H9 (cell line): ENCODE results near the gene DYNC1I2. TPM values are rescaled to one million over a fixed set of nuclear protein-coding genes. Genes with fewer than 3 reads are reported as not detected.

Experiments used
- DNase-seq: peaks from one replicate; pipeline ENCODE4 v3.0.0-alpha.2; 2017
- H2AFZ ChIP-seq: one replicate; pipeline ENCODE4 v1.6.1; 2013; ENCODE audit warnings: mild to moderate bottlenecking, low read length, control low read depth, moderate library complexity
- H2AK5ac ChIP-seq: 2 replicates; pipeline ENCODE4 v1.6.1; 2013; ENCODE audit warnings: low read length, control low read depth, mixed read lengths; ENCODE audit not compliant: insufficient read length
- H2BK120ac ChIP-seq: one replicate; pipeline ENCODE4 v1.6.1; 2013; ENCODE audit warnings: low read depth, mild to moderate bottlenecking, low read length, control low read depth, inconsistent platforms; ENCODE audit not compliant: poor library complexity, severe bottlenecking
- H2BK12ac ChIP-seq: 2 replicates; pipeline ENCODE4 v1.6.1; 2013; ENCODE audit warnings: low read length, control low read depth, mixed read lengths, low read depth; ENCODE audit not compliant: insufficient read length
- H2BK15ac ChIP-seq: 2 replicates; pipeline ENCODE4 v1.6.1; 2013; ENCODE audit warnings: low read depth, low read length, control low read depth
- H2BK20ac ChIP-seq: one replicate; pipeline ENCODE4 v1.6.1; 2013; ENCODE audit warnings: low read depth, mild to moderate bottlenecking, low read length, control low read depth, inconsistent platforms; ENCODE audit not compliant: poor library complexity, severe bottlenecking
- H2BK5ac ChIP-seq: 2 replicates; pipeline ENCODE4 v1.6.1; 2013; ENCODE audit warnings: low read length, control low read depth, mixed read lengths; ENCODE audit not compliant: insufficient read length
- H3K14ac ChIP-seq: 2 replicates; pipeline ENCODE4 v1.6.1; 2013; ENCODE audit warnings: low read length, control low read depth; ENCODE audit not compliant: insufficient read depth
- H3K18ac ChIP-seq: 2 replicates; pipeline ENCODE4 v1.6.1; 2013; ENCODE audit warnings: low read depth, mild to moderate bottlenecking, mixed read lengths, low read length, control low read depth; ENCODE audit not compliant: insufficient read length
- H3K23ac ChIP-seq: 2 replicates; pipeline ENCODE4 v1.6.1; 2013; ENCODE audit warnings: low read length, control low read depth, mixed read lengths, low read depth; ENCODE audit not compliant: insufficient read length
- H3K23me2 ChIP-seq: 2 replicates; pipeline ENCODE4 v1.6.1; 2013; ENCODE audit warnings: low read depth, mild to moderate bottlenecking, mixed read lengths, low read length, control low read depth; ENCODE audit not compliant: insufficient read length, poor library complexity, severe bottlenecking
- H3K27ac ChIP-seq: 2 replicates; pipeline ENCODE4 v1.5.1; 2013; ENCODE audit warnings: low read length, control low read depth, mixed read lengths, low read depth; ENCODE audit not compliant: insufficient read length
- H3K27me3 ChIP-seq: 2 replicates; pipeline ENCODE4 v1.6.1; 2013; ENCODE audit warnings: low read length, control low read depth, inconsistent platforms; ENCODE audit not compliant: insufficient read depth
- H3K4ac ChIP-seq: 2 replicates; pipeline ENCODE4 v1.6.1; 2013; ENCODE audit warnings: low read depth, mild to moderate bottlenecking, control low read depth, inconsistent platforms, low read length, moderate library complexity
- H3K4me1 ChIP-seq: 2 replicates; pipeline ENCODE4 v1.6.1; 2013; ENCODE audit warnings: low read length, control low read depth, inconsistent platforms; ENCODE audit not compliant: insufficient read depth
- H3K4me2 ChIP-seq: 2 replicates; pipeline ENCODE4 v1.6.1; 2013; ENCODE audit warnings: low read length, control low read depth, mixed read lengths; ENCODE audit not compliant: insufficient read length, insufficient read depth
- H3K56ac ChIP-seq: 2 replicates; pipeline ENCODE4 v1.6.1; 2013; ENCODE audit warnings: low read depth, mild to moderate bottlenecking, mixed read lengths, low read length, control low read depth; ENCODE audit not compliant: insufficient read length
- H3K79me1 ChIP-seq: 2 replicates; pipeline ENCODE4 v1.6.1; 2013; ENCODE audit warnings: low read depth, mild to moderate bottlenecking, moderate library complexity, low read length, control low read depth, inconsistent platforms; ENCODE audit not compliant: insufficient read depth, poor library complexity, severe bottlenecking
- H3K79me2 ChIP-seq: 2 replicates; pipeline ENCODE4 v1.6.1; 2013; ENCODE audit warnings: low read length, control low read depth, inconsistent platforms; ENCODE audit not compliant: insufficient read depth
- H3K9ac ChIP-seq: 2 replicates; pipeline ENCODE4 v1.6.1; 2013; ENCODE audit warnings: low read length, control low read depth, mixed read lengths; ENCODE audit not compliant: insufficient read length; ENCODE audit errors: extremely low read depth
- H3K9me3 ChIP-seq: one replicate; pipeline ENCODE4 v1.6.1; 2013; ENCODE audit warnings: low read depth, low read length, inconsistent platforms; ENCODE audit not compliant: control insufficient read depth
- H3T11ph ChIP-seq: one replicate; pipeline ENCODE4 v1.6.1; 2013; ENCODE audit warnings: mild to moderate bottlenecking, low read length, control low read depth, inconsistent platforms
- H4K20me1 ChIP-seq: one replicate; pipeline ENCODE4 v1.6.1; 2013; ENCODE audit not compliant: control insufficient read depth, insufficient read length, insufficient read depth
- H4K5ac ChIP-seq: 2 replicates; pipeline ENCODE4 v1.6.1; 2013; ENCODE audit warnings: low read depth, mild to moderate bottlenecking, mixed read lengths, low read length, control low read depth; ENCODE audit not compliant: insufficient read length
- H4K8ac ChIP-seq: replicated peaks from 2 replicates; pipeline ENCODE4 v1.6.1; 2013; ENCODE audit warnings: low read length, control low read depth, mixed read lengths, low read depth; ENCODE audit not compliant: insufficient read length
- H4K91ac ChIP-seq: 2 replicates; pipeline ENCODE4 v1.6.1; 2013; ENCODE audit warnings: low read depth, mild to moderate bottlenecking, moderate library complexity, mixed read lengths, low read length, control low read depth; ENCODE audit not compliant: insufficient read length
- H3K27ac Mint-ChIP-seq, 3 experiments: 2 replicates in 2 of 3; 3 replicates in 1 of 3; pipeline ENCODE4 v1.8.0; 2020 to 2021; ENCODE audit warnings: mixed read lengths in 3 of 3, mild to moderate bottlenecking in 1 of 3, moderate library complexity in 1 of 3
- H3K27me3 Mint-ChIP-seq: 2 replicates; pipeline ENCODE4 v1.8.0; 2021; ENCODE audit warnings: low read depth, mild to moderate bottlenecking, moderate library complexity, mixed read lengths
- H3K36me3 Mint-ChIP-seq, 3 experiments: 2 replicates in 2 of 3; 3 replicates in 1 of 3; pipeline ENCODE4 v1.8.0; 2020 to 2021; ENCODE audit warnings: low read depth in 3 of 3, mixed read lengths in 3 of 3; ENCODE audit not compliant: insufficient read depth in 1 of 3
- H3K4me1 Mint-ChIP-seq, 2 experiments: 2 replicates each; pipeline ENCODE4 v1.8.0; 2020; ENCODE audit warnings: mixed read lengths in 2 of 2
- H3K4me3 Mint-ChIP-seq, 2 experiments: 2 replicates in 1 of 2; 3 replicates in 1 of 2; pipeline ENCODE4 v1.8.0; 2020 to 2021; ENCODE audit warnings: mild to moderate bottlenecking in 2 of 2, mixed read lengths in 2 of 2, moderate library complexity in 1 of 2
- H3K9me3 Mint-ChIP-seq, 2 experiments: 2 replicates in 1 of 2; 3 replicates in 1 of 2; pipeline ENCODE4 v1.8.0; 2020; ENCODE audit warnings: mild to moderate bottlenecking in 2 of 2, mixed read lengths in 2 of 2, moderate library complexity in 1 of 2
- WGBS: extraction: QIAGEN DNeasy Blood & Tissue Kit; methylation state at CpG from one replicate; pipeline ENCODE4 v1.1.7; 2013; ENCODE audit warnings: missing lambda C conversion rate, low lambda C conversion rate, mixed read lengths; ENCODE audit not compliant: insufficient read length; ENCODE audit errors: extremely low coverage; 5-methylcytosine and 5-hydroxymethylcytosine counted together
- total RNA-seq: library from RNA; stranded (reverse); gene quantifications from 2 replicates; pipeline ENCODE4 v1.2.1, GENCODE V29; 2021
- TF ChIP-seq, protein P1 (sequence below): fragments of 200-600 bp; sonication (generic); conservative IDR thresholded peaks from 3 replicates; pipeline ENCODE4 v1.8.0; 2021; ENCODE audit warnings: antibody characterized with exemption, mild to moderate bottlenecking

The DYNC1I2 gene
- total RNA-seq, 1 experiment from 2014 or later: 73.4 TPM

DNA sequence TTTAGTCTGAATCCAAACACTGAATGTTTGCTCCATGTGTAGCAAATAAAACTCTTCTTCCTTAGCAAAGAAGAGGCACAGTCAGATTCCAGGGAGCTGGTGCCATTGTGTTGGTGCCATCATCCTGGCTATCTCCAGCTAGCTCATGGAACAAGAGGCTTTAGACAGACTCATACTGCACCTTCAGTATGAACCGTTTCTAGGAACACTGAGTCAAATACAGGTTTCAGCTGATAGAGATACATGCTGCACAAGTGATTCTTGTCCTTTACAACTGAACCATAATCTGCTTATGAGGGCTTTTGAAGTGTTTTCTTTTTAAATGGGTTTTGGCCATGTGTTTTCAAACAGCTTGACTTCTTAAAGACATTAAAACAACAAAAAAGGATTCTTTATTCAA is 57.9 kb downstream of the DYNC1I2 start:
- Histone ChIP-seq H3K9me3 (no peaks in the 10 kb centered on the region), H3K27ac (no peak overlapping the region), H4K20me1 (no peaks in the 10 kb centered on the region), H3K23ac (no peak overlapping the region), H2BK120ac (no peak overlapping the region), H2BK12ac (no peak overlapping the region), H4K8ac (no peak overlapping the region), H4K5ac (no peak overlapping the region), H3K14ac (no peak overlapping the region), H3K56ac (no peak overlapping the region), H3K4me1 (no peaks in the 10 kb centered on the region), H2AK5ac (no peak overlapping the region), H3K79me2 (no peaks in the 10 kb centered on the region), H3K79me1 (no peaks in the 10 kb centered on the region), H3K4ac (no peak overlapping the region), H2BK20ac (no peak overlapping the region), H2BK5ac (no peak overlapping the region), H3T11ph (no peak overlapping the region), H2AFZ (no peak overlapping the region), H3K4me2 (no peak overlapping the region), H3K9ac (no peak overlapping the region), H3K23me2 (no peaks in the 10 kb centered on the region), H3K27me3 (no peaks in the 10 kb centered on the region), H3K18ac (no peak overlapping the region), H2BK15ac (no peak overlapping the region), H4K91ac (no peak overlapping the region)
- no peak for DNase-seq
- Mint-ChIP-seq H3K27ac (no peak overlapping the region), H3K36me3 (peaks cover 0 to 35% (median 23%) of the 10 kb centered on the region in 3 experiments; a peak in 5 of 7 replicates), H3K27me3 (no peaks in the 10 kb centered on the region), H3K4me1 (no peaks in the 10 kb centered on the region), H3K4me3 (no peak overlapping the region), H3K9me3 (no peaks in the 10 kb centered on the region)
- TF ChIP-seq, protein P1, sequence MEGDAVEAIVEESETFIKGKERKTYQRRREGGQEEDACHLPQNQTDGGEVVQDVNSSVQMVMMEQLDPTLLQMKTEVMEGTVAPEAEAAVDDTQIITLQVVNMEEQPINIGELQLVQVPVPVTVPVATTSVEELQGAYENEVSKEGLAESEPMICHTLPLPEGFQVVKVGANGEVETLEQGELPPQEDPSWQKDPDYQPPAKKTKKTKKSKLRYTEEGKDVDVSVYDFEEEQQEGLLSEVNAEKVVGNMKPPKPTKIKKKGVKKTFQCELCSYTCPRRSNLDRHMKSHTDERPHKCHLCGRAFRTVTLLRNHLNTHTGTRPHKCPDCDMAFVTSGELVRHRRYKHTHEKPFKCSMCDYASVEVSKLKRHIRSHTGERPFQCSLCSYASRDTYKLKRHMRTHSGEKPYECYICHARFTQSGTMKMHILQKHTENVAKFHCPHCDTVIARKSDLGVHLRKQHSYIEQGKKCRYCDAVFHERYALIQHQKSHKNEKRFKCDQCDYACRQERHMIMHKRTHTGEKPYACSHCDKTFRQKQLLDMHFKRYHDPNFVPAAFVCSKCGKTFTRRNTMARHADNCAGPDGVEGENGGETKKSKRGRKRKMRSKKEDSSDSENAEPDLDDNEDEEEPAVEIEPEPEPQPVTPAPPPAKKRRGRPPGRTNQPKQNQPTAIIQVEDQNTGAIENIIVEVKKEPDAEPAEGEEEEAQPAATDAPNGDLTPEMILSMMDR: no peak
- WGBS: no CpG with 5 or more reads among the region's 1 CpG
